Measurements from ENCODE around the gene KDM4D. TPM values are rescaled to one million over a fixed set of nuclear protein-coding genes. Genes with fewer than 3 reads are reported as not detected.

The KDM4D gene
- polyA plus RNA-seq, 1 donor (not counting 4 experiments of a cell fraction or from before 2014, with no cell fraction given), result 1.1 TPM

DNA sequence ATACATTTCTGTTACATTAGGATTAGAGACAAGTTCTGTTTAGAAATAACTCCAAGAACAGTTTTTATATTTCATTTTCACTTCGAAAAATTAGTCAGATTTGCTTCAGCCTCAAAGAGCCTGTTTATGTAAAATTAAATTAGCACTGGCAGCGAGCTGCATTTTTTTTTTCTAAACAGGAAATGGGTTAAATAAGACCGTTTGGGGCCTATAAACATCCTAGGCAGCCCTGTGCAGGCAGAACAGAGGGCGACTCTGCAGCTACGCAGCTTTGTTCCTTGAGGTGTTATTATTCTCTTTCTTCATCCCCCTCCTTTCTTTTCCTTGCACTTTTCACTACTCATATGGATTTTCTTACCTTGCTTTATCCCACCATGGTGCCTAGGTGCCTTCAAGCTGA lies 48.9 kb upstream of the KDM4D start:
- no peak overlapping the region for H3K27ac ChIP-seq (ENCODE audit: control insufficient read depth, insufficient read depth, low read length)

DNA sequence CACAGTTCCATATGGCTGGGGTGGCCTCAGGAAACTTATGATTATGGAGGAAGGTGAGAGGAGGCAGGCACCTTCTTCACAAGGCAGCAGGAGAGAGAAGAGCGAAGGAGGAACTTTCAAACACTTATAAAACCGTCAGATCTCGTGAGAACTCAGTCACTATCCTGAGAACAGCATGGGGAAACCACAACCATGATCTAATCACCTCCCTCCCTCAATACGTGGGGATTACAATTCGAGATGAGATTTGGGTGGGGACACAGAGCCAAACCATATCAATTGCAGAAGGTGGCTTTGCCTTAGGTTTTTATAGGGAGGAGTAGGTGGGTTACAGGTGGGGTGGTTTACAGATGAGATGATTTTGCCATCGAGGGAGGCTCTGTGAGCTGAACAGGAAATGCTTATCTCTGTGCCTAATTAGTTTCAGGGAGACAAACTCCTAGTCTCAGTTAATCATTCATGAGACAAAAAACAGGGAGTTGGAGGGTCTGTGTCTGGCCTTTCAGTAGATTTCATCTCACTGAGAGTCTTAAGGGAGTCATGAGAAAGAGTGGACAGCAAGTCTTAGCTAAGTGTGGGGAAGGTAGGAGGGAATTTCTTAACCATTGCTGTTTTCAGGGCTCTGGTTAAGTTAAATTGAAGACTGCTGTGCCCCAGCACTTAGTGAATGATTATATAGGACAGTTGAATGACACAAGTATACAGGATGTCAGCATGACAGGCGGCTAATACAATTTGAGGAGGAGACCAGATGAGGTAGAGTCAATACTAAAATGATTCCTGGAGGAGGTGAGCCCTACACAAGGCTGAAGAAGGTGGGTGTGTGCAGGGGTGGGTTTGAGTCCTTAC lies 47.9 kb upstream of the KDM4D start:
- no peak overlapping the region for H3K4me2 ChIP-seq (ENCODE audit: control insufficient read depth, extremely low read depth, insufficient read depth, low read depth, low read length)
- dilution Hi-C loops (cut with MboI; ENCODE audit: extremely low pct_ligation_motif_present, low sequenced_read_pairs), result no loop called here
- no peaks in the 10 kb centered on the region for H4K20me1 ChIP-seq (ENCODE audit: control insufficient read depth, extremely low read depth, insufficient read depth, low read length)
- no peaks in the 10 kb centered on the region for H3K9me3 ChIP-seq (ENCODE audit: control insufficient read depth, low read depth, low read length)
- no peak for TF ChIP-seq CTCF (optimal IDR thresholded peaks at IDR 0.05 in 1 of 3, IDR thresholded peaks at IDR 0.05 in 1 of 3, conservative IDR thresholded peaks at IDR 0.05 in 1 of 3; ENCODE audit: extremely low read depth in 1 of 3, insufficient read depth in 2 of 3, low read length in 3 of 3)
- TF ChIP-seq EZH2 (IDR thresholded peaks at IDR 0.05; ENCODE audit: low read length), result no peak
- no peaks in the 10 kb centered on the region for H3K27me3 ChIP-seq (ENCODE audit: control insufficient read depth, extremely low read depth, insufficient read depth, low read length)
- no peak overlapping the region for H3K4me3 ChIP-seq (ENCODE audit: control insufficient read depth in 2 of 3, extremely low read depth in 1 of 3, insufficient read depth in 2 of 3, low read depth in 1 of 3, low read length in 3 of 3)
- H3K9ac ChIP-seq (ENCODE audit: control insufficient read depth, extremely low read depth, insufficient read depth, low read length), result no peak overlapping the region
- no peak overlapping the region for H3K27ac ChIP-seq (ENCODE audit: control insufficient read depth, insufficient read depth, low read length)
- H3K79me2 ChIP-seq (ENCODE audit: control insufficient read depth, insufficient read depth, low read length), result no peaks in the 10 kb centered on the region
- no peak overlapping the region for H2AFZ ChIP-seq (ENCODE audit: control insufficient read depth, low read length)
- no peaks in the 10 kb centered on the region for H3K36me3 ChIP-seq (ENCODE audit: control insufficient read depth in 2 of 2, extremely low read depth in 1 of 2, insufficient read depth in 2 of 2, low read length in 2 of 2)
- FAIRE-seq, result no peak
- H3K9me1 ChIP-seq (ENCODE audit: control insufficient read depth, extremely low read depth, insufficient read depth, low read length), result no peaks in the 10 kb centered on the region
- H3K4me1 ChIP-seq (ENCODE audit: control insufficient read depth, extremely low read depth, insufficient read depth, low read length), result no peaks in the 10 kb centered on the region
- DNase-seq (ENCODE audit: low read depth, low spot score), result no peak

More for the DNA sequence above, 48.9 kb upstream of the KDM4D start:
- FAIRE-seq (no peak), DNase-seq (ENCODE audit: low read depth, low spot score) (no peak)
- dilution Hi-C loops (cut with MboI; ENCODE audit: extremely low pct_ligation_motif_present, low sequenced_read_pairs), result no loop called here
- no peak for TF ChIP-seq EZH2 (IDR thresholded peaks at IDR 0.05; ENCODE audit: low read length)
- TF ChIP-seq CTCF (optimal IDR thresholded peaks at IDR 0.05 in 1 of 3, IDR thresholded peaks at IDR 0.05 in 1 of 3, conservative IDR thresholded peaks at IDR 0.05 in 1 of 3; ENCODE audit: extremely low read depth in 1 of 3, insufficient read depth in 2 of 3, low read length in 3 of 3), result no peak
- H3K9me1 ChIP-seq (ENCODE audit: control insufficient read depth, extremely low read depth, insufficient read depth, low read length), result no peaks in the 10 kb centered on the region
- H2AFZ ChIP-seq (ENCODE audit: control insufficient read depth, low read length), result no peak overlapping the region
- no peaks in the 10 kb centered on the region for H4K20me1 ChIP-seq (ENCODE audit: control insufficient read depth, extremely low read depth, insufficient read depth, low read length)
- no peak overlapping the region for H3K4me3 ChIP-seq (ENCODE audit: control insufficient read depth in 2 of 3, extremely low read depth in 1 of 3, insufficient read depth in 2 of 3, low read depth in 1 of 3, low read length in 3 of 3)
- H3K79me2 ChIP-seq (ENCODE audit: control insufficient read depth, insufficient read depth, low read length), result no peaks in the 10 kb centered on the region
- no peaks in the 10 kb centered on the region for H3K9me3 ChIP-seq (ENCODE audit: control insufficient read depth, low read depth, low read length)
- H3K36me3 ChIP-seq (ENCODE audit: control insufficient read depth in 2 of 2, extremely low read depth in 1 of 2, insufficient read depth in 2 of 2, low read length in 2 of 2), result no peaks in the 10 kb centered on the region
- H3K4me2 ChIP-seq (ENCODE audit: control insufficient read depth, extremely low read depth, insufficient read depth, low read depth, low read length), result no peak overlapping the region
- H3K9ac ChIP-seq (ENCODE audit: control insufficient read depth, extremely low read depth, insufficient read depth, low read length), result no peak overlapping the region
- no peaks in the 10 kb centered on the region for H3K27me3 ChIP-seq (ENCODE audit: control insufficient read depth, extremely low read depth, insufficient read depth, low read length)
- no peaks in the 10 kb centered on the region for H3K4me1 ChIP-seq (ENCODE audit: control insufficient read depth, extremely low read depth, insufficient read depth, low read length)

All from keratinocyte (primary cell).